ENCODE measurements around the gene RDH11.
"Not testable (repeated sequence)": the region's sequence is repeated elsewhere in the genome, so short reads cannot be mapped to it uniquely, and the experiment has no call there.

Gene RDH11

GRCh38 chr14:67695394-67695949 is at the start of gene RDH11:
RDH11 (minus strand) TSS chr14:67695764; CDS start chr14:67695703, 61 bp downstream.
- peak; percentile 96 for DNase-seq

GRCh38 chr14:67744046-67744445 is 48.5 kb upstream of the RDH11 start:
- DNase-seq = no peak

DNA sequence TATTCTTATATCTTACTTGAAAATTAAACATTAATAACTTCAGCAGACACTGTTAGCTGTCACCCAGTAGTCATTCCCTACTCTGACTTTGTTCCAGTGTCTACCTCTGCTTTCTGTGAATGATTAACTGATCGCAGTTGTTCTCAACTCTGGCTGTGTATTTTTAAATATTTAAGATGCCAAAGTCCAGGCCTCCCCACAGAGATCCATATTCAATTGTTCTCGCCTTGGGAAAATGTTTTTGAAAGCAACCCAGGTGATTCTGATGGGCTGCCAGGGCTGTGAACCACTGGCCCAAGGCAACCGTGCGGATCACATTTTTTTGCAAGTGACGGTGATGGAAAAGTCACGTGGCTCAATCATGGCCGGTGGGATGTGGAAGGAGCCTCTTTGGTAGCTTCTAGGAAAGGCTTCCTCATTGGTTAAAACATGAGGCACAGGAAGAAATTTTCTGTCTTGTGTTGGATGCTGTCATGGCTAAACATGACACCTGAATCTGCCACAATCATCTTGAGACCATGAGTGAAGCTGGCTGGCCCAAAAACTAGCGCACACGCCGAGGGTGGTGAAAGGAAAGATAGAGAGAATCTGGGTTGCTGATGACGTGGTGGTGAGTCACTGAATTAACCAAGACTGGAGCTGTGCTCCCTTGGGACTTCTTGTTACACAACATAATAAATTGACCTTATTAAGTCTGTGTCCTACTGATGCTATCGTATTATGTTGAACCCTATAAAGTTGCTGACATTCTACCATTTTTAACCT is 43.4 kb upstream of the RDH11 start:
- DNase-seq = no peak

- no peak for DNase-seq
These were observed 41.2 kb upstream of the RDH11 start for GRCh38 chr14:67736771-67737170.

- no peak for DNase-seq
These were observed 40.0 kb upstream of the RDH11 start for GRCh38 chr14:67735336-67736147.

DNA sequence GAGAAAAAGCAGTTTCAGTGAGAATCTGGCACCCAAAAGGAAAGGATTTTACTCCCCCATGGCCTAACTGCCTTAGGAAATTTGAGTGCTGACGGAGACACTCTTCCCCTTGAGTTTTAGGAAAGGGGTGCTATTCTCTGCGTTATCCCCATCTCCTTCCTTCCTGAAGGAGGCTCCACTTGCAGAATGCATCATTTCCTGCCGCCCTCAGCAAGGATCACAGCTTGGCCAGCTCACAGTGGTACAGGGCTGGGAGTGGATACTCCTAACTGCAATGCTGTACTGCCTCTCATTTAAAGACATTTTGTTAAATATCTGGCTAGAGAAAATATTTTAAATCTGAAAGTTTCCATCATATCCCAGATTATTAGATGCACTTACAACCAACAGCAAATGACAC is 39.1 kb upstream of the RDH11 start:
- no peak for DNase-seq

GRCh38 chr14:67733616-67734015 is 38.1 kb upstream of the RDH11 start:
- peak; percentile 8 for DNase-seq

GRCh38 chr14:67729072-67729885 is 33.7 kb upstream of the RDH11 start:
- DNase-seq = no peak

DNA sequence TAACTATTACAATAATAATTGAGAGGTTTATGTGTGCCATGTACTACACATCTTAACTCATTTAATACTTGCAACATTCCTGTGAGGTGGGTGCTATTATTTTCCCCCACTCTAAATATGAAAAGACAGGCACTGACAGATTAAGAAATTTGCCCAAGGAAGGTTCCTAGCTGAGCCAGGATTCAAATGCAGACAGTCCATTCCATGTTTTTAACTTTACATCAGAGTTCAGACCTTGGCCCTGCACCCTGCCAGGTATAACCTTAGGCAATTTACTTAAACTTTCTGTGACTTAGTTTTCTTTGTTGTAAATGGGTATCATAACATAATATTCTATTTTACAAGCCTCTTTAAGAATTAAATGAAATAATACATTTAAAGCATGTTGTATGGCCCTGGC is 32.7 kb upstream of the RDH11 start:
- no peak for DNase-seq

DNA sequence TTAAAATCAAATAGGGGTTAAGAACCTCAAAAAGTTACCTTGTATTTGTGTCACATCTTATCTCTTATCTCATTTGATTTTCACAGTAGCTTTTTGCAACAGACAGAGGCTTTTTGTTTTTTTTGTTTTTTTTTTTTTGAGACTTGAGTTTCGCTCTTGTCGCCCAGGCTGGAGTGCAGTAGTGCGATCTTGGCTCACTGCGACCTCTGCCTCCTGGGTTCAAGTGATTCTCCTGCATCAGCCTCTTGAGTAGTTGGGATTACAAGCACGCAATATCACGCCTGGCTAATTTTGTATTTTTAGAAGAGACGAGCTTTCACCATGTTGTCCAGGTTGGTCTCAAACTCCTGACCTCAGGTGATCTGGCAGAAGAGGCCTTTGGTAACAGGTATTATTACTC is 31.8 kb upstream of the RDH11 start:
- DNase-seq = no peak

GRCh38 chr14:67725171-67725570 is 29.6 kb upstream of the RDH11 start:
- no peak for DNase-seq

GRCh38 chr14:67722293-67722692 is 26.7 kb upstream of the RDH11 start:
- peak; percentile 17 for DNase-seq

DNA sequence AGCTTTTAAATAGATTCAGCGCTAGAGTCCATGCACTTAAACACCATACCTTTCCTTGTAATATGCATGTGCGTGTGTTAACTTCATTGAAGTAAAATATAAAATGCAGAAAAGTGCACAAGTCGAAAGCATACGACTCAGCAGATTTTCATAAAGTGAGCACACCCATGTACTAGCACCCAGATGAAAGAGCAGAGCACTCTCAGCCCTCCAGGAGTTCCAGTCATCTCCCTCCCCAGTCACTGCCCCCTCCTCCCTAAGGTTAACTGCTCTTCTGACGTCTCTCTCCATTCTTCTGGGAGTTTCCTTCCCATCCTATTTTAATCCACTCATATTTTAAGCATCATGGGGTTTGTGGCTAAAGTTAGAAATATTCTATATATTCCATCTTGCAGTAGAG is 26.3 kb upstream of the RDH11 start:
- no peak for DNase-seq

DNA sequence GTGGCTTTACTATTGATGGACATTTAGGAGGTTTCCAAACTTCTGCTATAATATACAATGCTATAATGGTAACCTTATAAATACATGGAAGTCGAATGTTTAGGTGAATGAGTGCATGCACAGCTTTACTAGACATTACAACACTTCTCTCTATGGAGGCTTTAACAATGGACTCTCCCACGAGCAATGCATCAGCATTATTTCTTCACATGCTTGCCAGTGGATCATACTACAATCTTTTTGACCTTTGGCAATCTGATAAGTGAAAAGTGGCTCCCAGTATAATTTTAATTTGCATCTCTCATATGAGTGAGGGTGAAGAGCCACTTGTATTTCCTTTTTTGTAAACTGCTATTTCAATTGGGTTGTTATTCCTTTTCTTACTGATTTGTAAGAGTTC is 24.3 kb upstream of the RDH11 start:
- no peak for DNase-seq

DNA sequence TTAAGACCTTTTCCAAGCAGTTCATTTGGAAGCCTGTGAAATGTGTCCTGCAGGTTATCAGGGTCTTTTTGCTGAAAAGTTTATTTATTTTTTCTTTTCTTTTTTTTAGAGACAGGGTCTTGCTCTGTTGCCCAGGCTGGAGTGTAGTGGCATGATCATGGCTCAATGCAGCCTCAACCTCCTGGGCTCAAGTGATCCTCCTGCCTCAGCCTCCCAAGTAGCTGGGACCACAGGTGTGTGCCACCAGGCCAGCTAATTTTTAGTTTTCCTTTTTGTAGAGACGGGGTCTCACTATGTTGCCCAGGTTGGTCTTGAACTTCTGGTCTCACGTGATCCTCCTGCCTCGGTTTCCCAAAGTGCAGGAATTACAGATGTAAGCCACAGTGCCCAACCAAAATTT is 23.8 kb upstream of the RDH11 start:
- not testable (repeated sequence) for DNase-seq

DNA sequence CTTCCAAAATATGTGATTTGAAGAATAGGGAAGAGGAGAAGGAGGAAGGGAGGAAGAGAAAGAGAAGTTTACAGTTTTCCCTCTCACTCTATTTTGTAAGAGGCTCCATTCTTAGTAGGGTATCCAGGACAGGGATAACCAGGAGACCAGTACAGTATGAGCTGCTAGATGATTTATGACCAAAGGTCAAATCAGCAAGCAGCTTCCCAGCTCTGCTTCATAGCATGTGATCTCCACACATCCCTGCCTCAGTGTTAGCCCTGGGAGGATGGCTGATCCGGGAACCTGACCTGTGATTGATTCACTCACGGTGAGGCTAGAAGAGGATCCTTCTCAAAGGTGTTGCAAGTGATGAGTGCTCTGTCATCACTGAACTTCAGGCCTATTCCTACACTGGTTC is 22.7 kb upstream of the RDH11 start:
- DNase-seq = no peak

DNA sequence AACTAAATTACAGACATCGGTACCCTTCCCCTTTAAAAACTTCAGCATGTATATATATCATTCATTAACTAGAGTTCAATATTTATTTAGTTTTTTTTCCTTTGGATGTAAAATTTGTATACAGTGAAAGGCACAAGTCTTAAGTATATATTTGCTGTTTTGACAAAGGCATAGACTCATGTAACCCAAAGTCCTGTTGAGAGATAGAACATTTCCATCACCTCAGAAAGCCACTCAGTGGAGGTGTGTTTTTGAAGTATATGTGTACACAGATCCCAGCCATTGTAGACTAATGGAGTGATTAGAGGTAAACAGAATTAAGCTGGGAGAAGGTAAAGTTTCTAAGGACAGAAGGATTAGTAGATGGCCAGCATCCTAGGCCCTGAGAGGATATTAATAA is 21.5 kb upstream of the RDH11 start:
- no peak for DNase-seq

GRCh38 chr14:67710209-67710608 is 14.6 kb upstream of the RDH11 start:
- peak; percentile 17 for DNase-seq

DNA sequence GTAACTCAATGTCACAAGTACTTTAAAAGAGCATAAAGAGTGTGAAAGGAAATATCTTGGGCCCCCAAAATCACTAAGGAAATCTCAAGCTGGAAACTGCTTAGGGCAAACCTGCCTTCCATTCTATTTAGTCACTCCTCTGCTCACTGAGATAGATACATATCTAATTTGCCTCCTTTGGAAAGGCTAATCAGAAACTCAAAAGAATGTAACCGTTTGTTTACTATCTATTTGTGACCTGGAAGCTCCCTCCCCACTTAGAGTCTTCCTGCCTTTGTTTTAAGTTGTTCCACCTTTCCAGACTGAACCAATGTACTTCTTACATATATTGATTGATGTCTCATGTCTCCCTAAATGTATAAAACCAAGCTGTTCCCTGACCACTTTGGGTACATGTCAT is 14.2 kb upstream of the RDH11 start:
- DNase-seq = not testable (repeated sequence)

- DNase-seq = not testable (repeated sequence)
These were observed 13.8 kb upstream of the RDH11 start for GRCh38 chr14:67709346-67709745.

DNA sequence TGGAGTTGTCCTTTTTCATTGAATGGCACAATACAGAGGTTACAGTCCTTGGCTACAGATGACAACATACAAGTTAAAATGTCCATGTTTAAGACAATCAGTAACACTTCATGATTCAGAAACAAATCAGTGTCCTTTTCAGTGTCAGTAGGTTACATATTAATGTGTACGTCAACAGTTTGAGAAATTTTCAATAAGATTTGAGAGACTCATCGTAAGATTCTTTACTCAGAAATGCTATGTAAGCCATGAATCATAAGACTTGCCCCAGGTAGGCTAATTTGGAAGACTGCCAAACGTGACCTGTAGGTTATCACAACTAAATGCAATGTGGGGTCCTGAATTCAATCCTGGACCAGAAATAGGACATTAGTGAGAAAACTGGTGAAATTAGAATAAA is 9.6 kb upstream of the RDH11 start:
- DNase-seq = no peak

- peak; percentile 82 for DNase-seq
These were observed 9.0 kb upstream of the RDH11 start for GRCh38 chr14:67704484-67705089.

GRCh38 chr14:67703997-67704396 is 8.4 kb upstream of the RDH11 start:
- no peak for DNase-seq
